22Rv1 (cell line): ENCODE results near the gene PDE2A.

Experiments
- CTCF ChIP-seq: fragments of 450-650 bp; IDR thresholded peaks from 2 replicates; pipeline ENCODE4 v1.5.1; 2017; ENCODE audit warnings: mild to moderate bottlenecking
- ZFX ChIP-seq: fragments of 450-650 bp; IDR thresholded peaks from 2 replicates; pipeline ENCODE4 v1.6.1; 2017; ENCODE audit warnings: antibody characterized with exemption, borderline replicate concordance

DNA sequence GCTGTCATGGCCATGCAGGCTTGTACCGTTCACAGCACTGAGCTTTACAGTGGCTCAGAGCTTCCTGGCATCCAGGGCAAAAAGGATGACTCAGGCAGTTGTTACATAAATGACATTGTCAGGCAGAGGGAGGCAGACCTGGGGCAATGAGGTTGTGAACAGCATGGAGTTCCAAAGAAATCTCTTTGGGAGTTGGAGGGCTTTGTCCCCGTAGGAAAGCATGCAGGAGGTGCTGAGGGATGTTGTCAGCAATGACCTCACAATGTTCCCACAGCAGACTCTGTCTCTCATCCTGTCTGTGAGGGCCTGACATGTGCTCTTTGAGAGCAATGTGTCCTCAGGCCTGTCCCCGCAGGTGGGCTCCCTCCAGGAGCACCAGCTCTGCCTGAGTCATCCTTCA lies 25.9 kb upstream of the PDE2A start:
- TF ChIP-seq CTCF (no peak), ZFX (no peak)
